ENCODE results near the gene HCN2.
"Not testable (repeated sequence)": the region's sequence is repeated elsewhere in the genome, so short reads cannot be mapped to it uniquely, and the experiment has no call there.

Gene HCN2

GRCh38 chr19:622666-623065 lies 33.0 kb downstream of the HCN2 start:
- DNase-seq, result no peak

- DNase-seq, result no peak
These were observed 33.7 kb downstream of the HCN2 start for GRCh38 chr19:623175-623916.

- no peak for DNase-seq
These were observed 34.3 kb downstream of the HCN2 start for GRCh38 chr19:623974-624373.

GRCh38 chr19:624433-625109 lies 34.9 kb downstream of the HCN2 start:
- DNase-seq, result no peak

- no peak for DNase-seq
These were observed 35.6 kb downstream of the HCN2 start for GRCh38 chr19:625257-625656.

GRCh38 chr19:626566-626965 lies 36.9 kb downstream of the HCN2 start:
- DNase-seq, result not testable (repeated sequence)

GRCh38 chr19:628168-628567 lies 38.5 kb downstream of the HCN2 start:
- DNase-seq, result no peak

GRCh38 chr19:629515-629914 lies 39.8 kb downstream of the HCN2 start:
- DNase-seq, result not testable (repeated sequence)

- DNase-seq, result no peak
These were observed 40.5 kb downstream of the HCN2 start for GRCh38 chr19:629961-630714.

- DNase-seq, result no peak
These were observed 42.9 kb downstream of the HCN2 start for GRCh38 chr19:632579-633067.

GRCh38 chr19:633068-633785 lies 43.5 kb downstream of the HCN2 start, which contains the start of gene POLRMT:
TSS of gene POLRMT (minus strand) at chr19:633537. CDS start at chr19:633512, 25 bp downstream.
- DNase-seq, result peak; percentile 97

- no peak for DNase-seq
These were observed 44.3 kb downstream of the HCN2 start for GRCh38 chr19:633786-634639.

GRCh38 chr19:634975-635652 lies 45.4 kb downstream of the HCN2 start:
- DNase-seq, result no peak

GRCh38 chr19:638906-639252 lies 49.2 kb downstream of the HCN2 start:
- no peak for DNase-seq

GRCh38 chr19:639253-640160 lies 49.8 kb downstream of the HCN2 start, which contains the start of gene FGF22:
TSS of gene FGF22 (plus strand) at chr19:639879. CDS start at chr19:639926, 47 bp downstream.
- peak; percentile 90 for DNase-seq

GRCh38 chr19:640161-640558 lies 50.5 kb downstream of the HCN2 start:
- DNase-seq, result no peak

GRCh38 chr19:640606-641189 lies 51.0 kb downstream of the HCN2 start:
- no peak for DNase-seq

GRCh38 chr19:641702-642101 lies 52.0 kb downstream of the HCN2 start:
- no peak for DNase-seq

Data from NCI-H1105 (cell line).